ENCODE measurements around the gene UBR2. TPM values are rescaled to one million over a fixed set of nuclear protein-coding genes. Genes with fewer than 3 reads are reported as not detected.

Gene UBR2
- total RNA-seq, 2 donors from 2014 or later: 21.6 to 22.5 TPM

DNA sequence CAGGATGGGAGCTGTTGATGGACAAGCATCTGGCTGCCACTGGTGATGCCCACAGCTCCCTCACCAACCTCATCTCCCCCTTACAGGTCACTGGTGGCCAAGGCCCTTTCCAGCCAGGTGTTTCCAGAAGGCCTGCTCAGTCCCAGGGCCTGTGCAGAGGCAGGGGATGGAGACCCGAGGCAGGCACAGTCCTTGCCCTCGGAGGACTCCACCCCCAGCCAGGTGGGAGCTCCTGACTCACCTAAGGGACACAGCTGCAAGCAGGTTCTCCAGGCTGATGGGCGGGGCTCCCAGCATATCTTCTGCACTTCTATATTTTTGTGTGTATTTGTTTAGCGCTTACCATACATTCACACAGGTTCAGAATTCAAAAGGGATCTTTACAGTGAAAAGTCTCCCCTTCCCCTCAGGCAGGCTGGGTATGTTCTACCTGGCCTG lies 141.1 kb downstream of the UBR2 start:
- H3K4me3 ChIP-seq (ENCODE audit: low read length): no peak overlapping the region
- no peaks in the 10 kb centered on the region for H3K36me3 ChIP-seq (ENCODE audit: control insufficient read depth, insufficient read depth, low read length)
- 86% methylated on average over 4 of the region's 4 CpGs; no CpG with 5 or more reads in 1 of the 2 experiments for WGBS, 2 experiments (ENCODE audit: insufficient coverage in 1 of 2, insufficient read length in 1 of 2)
- no peaks in the 10 kb centered on the region for H3K27me3 Mint-ChIP-seq (ENCODE audit: insufficient read depth)
- TF ChIP-seq, protein P1, sequence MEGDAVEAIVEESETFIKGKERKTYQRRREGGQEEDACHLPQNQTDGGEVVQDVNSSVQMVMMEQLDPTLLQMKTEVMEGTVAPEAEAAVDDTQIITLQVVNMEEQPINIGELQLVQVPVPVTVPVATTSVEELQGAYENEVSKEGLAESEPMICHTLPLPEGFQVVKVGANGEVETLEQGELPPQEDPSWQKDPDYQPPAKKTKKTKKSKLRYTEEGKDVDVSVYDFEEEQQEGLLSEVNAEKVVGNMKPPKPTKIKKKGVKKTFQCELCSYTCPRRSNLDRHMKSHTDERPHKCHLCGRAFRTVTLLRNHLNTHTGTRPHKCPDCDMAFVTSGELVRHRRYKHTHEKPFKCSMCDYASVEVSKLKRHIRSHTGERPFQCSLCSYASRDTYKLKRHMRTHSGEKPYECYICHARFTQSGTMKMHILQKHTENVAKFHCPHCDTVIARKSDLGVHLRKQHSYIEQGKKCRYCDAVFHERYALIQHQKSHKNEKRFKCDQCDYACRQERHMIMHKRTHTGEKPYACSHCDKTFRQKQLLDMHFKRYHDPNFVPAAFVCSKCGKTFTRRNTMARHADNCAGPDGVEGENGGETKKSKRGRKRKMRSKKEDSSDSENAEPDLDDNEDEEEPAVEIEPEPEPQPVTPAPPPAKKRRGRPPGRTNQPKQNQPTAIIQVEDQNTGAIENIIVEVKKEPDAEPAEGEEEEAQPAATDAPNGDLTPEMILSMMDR (conservative IDR thresholded peaks at IDR 0.05): no peak
- H3K4me1 ChIP-seq (ENCODE audit: control insufficient read depth, insufficient read depth, low read length): peaks cover 5% of the 10 kb centered on the region
- no peaks in the 10 kb centered on the region for H3K9me3 ChIP-seq (ENCODE audit: control insufficient read depth, low read length)
- no peak overlapping the region for H3K4me3 Mint-ChIP-seq
- H3K4me1 Mint-ChIP-seq: peaks cover 12% of the 10 kb centered on the region
- no peak overlapping the region for H3K27ac ChIP-seq (ENCODE audit: low read depth, low read length)
- H3K9ac ChIP-seq (ENCODE audit: extremely low read depth, low read length, poor library complexity, severe bottlenecking): no peak overlapping the region
- DNase-seq: no peak
- no peaks in the 10 kb centered on the region for H3K36me3 Mint-ChIP-seq (ENCODE audit: low read depth)
- no peak overlapping the region for H3K27ac Mint-ChIP-seq
- no peaks in the 10 kb centered on the region for H3K27me3 ChIP-seq (ENCODE audit: control insufficient read depth, insufficient read depth, low read length, poor library complexity, severe bottlenecking)
- no peaks in the 10 kb centered on the region for H3K9me3 Mint-ChIP-seq

DNA sequence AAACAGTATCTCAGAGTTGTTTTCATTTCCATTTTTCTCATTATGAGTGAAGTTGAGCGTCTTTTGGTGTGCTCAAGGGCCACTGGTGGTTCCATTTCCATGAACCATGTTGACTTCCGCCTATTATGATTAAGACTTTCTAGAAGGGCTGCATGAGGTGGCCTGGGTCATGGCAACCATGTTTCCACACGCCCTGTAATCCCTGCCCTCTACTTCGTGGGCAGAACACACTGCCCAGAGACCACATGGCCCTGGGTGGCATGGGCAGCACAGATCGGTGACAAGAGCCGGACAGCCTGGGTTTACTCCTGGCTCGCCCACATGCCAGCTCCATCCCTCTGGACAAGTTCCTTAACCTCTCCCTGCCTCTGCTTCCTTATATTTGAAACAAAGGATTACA lies 143.8 kb downstream of the UBR2 start:
- H3K4me3 Mint-ChIP-seq: no peak overlapping the region

DNA sequence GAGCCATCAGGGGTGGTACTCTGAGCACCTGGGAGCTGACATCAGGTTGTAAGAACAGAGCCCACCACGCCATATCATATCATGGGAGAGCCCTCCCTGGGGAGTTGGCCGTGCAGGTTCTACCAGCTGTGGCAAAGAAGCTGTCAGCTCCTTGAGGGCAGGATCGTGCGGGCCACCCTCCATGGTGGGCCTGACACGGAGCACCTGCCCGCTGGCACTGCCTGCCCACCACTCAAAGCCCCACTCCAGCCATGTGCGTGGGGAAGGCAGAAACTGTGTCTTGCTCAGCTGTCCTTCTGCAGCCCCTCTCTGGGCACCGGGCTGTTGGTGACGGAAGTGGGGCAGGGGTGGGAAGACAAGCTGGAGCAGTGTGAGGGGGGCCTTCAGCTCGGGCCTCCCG lies 144.3 kb downstream of the UBR2 start:
- Histone ChIP-seq H3K4me1 (ENCODE audit: control insufficient read depth, insufficient read depth, low read length) (peaks cover 10% of the 10 kb centered on the region), H3K36me3 (ENCODE audit: control insufficient read depth, insufficient read depth, low read length) (no peaks in the 10 kb centered on the region), H3K9me3 (ENCODE audit: control insufficient read depth, low read length) (peaks cover 23% of the 10 kb centered on the region), H3K4me3 (ENCODE audit: low read length) (no peak overlapping the region), H3K9ac (ENCODE audit: extremely low read depth, low read length, poor library complexity, severe bottlenecking) (no peak overlapping the region), H3K27ac (ENCODE audit: low read depth, low read length) (no peak overlapping the region), H3K27me3 (ENCODE audit: control insufficient read depth, insufficient read depth, low read length, poor library complexity, severe bottlenecking) (no peaks in the 10 kb centered on the region)
- H3K4me1 Mint-ChIP-seq: peaks cover 24% of the 10 kb centered on the region
- no peak for DNase-seq
- WGBS, 2 experiments (ENCODE audit: insufficient coverage in 1 of 2, insufficient read length in 1 of 2): 95 to 97% methylated on average over 6 to 11 of the region's 11 CpGs
- H3K27me3 Mint-ChIP-seq (ENCODE audit: insufficient read depth): no peaks in the 10 kb centered on the region
- TF ChIP-seq, protein P1 (conservative IDR thresholded peaks at IDR 0.05): no peak
- H3K36me3 Mint-ChIP-seq (ENCODE audit: low read depth): peaks cover 12% of the 10 kb centered on the region
- no peak overlapping the region for H3K4me3 Mint-ChIP-seq
- peaks cover 20% of the 10 kb centered on the region for H3K9me3 Mint-ChIP-seq
- no peak overlapping the region for H3K27ac Mint-ChIP-seq

More for the DNA sequence above, 143.8 kb downstream of the UBR2 start:
- Histone ChIP-seq H3K4me3 (ENCODE audit: low read length) (no peak overlapping the region), H3K36me3 (ENCODE audit: control insufficient read depth, insufficient read depth, low read length) (no peaks in the 10 kb centered on the region), H3K27ac (ENCODE audit: low read depth, low read length) (no peak overlapping the region), H3K9ac (ENCODE audit: extremely low read depth, low read length, poor library complexity, severe bottlenecking) (no peak overlapping the region), H3K9me3 (ENCODE audit: control insufficient read depth, low read length) (peaks cover 18% of the 10 kb centered on the region), H3K4me1 (ENCODE audit: control insufficient read depth, insufficient read depth, low read length) (peaks cover 10% of the 10 kb centered on the region), H3K27me3 (ENCODE audit: control insufficient read depth, insufficient read depth, low read length, poor library complexity, severe bottlenecking) (no peaks in the 10 kb centered on the region)
- peaks cover 24% of the 10 kb centered on the region for H3K4me1 Mint-ChIP-seq
- TF ChIP-seq, protein P1 (conservative IDR thresholded peaks at IDR 0.05): no peak
- peaks cover 12% of the 10 kb centered on the region for H3K36me3 Mint-ChIP-seq (ENCODE audit: low read depth)
- DNase-seq: no peak
- H3K9me3 Mint-ChIP-seq: peaks cover 19% of the 10 kb centered on the region
- no peaks in the 10 kb centered on the region for H3K27me3 Mint-ChIP-seq (ENCODE audit: insufficient read depth)
- 93 to 98% methylated on average over 7 of the region's 7 CpGs for WGBS, 2 experiments (ENCODE audit: insufficient coverage in 1 of 2, insufficient read length in 1 of 2)
- H3K27ac Mint-ChIP-seq: no peak overlapping the region

Measured in endodermal cell (in vitro differentiated cells).